Mammary epithelial cell (primary cell): Measurements from ENCODE around the gene MYEOV.

ENCODE experiments used
- EZH2 ChIP-seq: IDR thresholded peaks from 2 replicates; pipeline ENCODE4 v1.6.1; 2012; ENCODE audit warnings: low read length, inconsistent platforms, borderline replicate concordance
- TF ChIP-seq, protein P1 (sequence below), 2 donors: IDR thresholded peaks in 1 of 2; conservative IDR thresholded peaks in 1 of 2; 2 replicates each; pipeline ENCODE4 v1.5.1; 2011 to 2012; ENCODE audit warnings: inconsistent platforms in 2 of 2, low read length in 2 of 2, mild to moderate bottlenecking in 2 of 2, control low read depth in 1 of 2, low read depth in 1 of 2; ENCODE audit not compliant: insufficient read depth in 1 of 2; ENCODE audit errors: extremely low read depth in 1 of 2

DNA sequence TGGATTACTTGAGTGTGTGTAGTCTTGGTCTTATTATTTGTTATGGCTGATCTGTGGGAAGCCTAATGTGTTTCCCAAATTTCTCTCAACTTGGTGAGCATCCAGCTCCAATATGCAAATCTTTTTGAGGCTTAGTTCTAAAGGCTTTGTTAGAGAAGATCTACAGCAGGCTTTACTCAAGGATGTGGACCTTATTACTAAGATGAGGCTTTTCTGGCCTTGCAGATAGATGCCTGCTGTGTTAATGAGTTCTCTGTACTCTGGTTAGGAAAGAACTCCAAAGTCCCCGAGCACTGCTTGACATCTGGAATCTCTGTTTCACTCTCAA, 24.1 kb downstream of the MYEOV start:
- TF ChIP-seq, protein P1, sequence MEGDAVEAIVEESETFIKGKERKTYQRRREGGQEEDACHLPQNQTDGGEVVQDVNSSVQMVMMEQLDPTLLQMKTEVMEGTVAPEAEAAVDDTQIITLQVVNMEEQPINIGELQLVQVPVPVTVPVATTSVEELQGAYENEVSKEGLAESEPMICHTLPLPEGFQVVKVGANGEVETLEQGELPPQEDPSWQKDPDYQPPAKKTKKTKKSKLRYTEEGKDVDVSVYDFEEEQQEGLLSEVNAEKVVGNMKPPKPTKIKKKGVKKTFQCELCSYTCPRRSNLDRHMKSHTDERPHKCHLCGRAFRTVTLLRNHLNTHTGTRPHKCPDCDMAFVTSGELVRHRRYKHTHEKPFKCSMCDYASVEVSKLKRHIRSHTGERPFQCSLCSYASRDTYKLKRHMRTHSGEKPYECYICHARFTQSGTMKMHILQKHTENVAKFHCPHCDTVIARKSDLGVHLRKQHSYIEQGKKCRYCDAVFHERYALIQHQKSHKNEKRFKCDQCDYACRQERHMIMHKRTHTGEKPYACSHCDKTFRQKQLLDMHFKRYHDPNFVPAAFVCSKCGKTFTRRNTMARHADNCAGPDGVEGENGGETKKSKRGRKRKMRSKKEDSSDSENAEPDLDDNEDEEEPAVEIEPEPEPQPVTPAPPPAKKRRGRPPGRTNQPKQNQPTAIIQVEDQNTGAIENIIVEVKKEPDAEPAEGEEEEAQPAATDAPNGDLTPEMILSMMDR (conservative IDR thresholded peaks at IDR 0.05 in 1 of 2, IDR thresholded peaks at IDR 0.05 in 1 of 2; ENCODE audit: extremely low read depth in 1 of 2, insufficient read depth in 1 of 2, low read depth in 1 of 2, low read length in 2 of 2) = no peak
- no peak for TF ChIP-seq EZH2
